Measurements from ENCODE around the gene BAMBI. TPM values are rescaled to one million over a fixed set of nuclear protein-coding genes. Genes with fewer than 3 reads are reported as not detected.

The BAMBI gene, protein sequence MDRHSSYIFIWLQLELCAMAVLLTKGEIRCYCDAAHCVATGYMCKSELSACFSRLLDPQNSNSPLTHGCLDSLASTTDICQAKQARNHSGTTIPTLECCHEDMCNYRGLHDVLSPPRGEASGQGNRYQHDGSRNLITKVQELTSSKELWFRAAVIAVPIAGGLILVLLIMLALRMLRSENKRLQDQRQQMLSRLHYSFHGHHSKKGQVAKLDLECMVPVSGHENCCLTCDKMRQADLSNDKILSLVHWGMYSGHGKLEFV
- total RNA-seq (2013; cell fraction: nucleolus; rRNA removed), result not detected in 2 replicates
- total RNA-seq (2014; rRNA removed), result not detected in 2 replicates
- not detected in 2 replicates for total RNA-seq (2014; rRNA removed; fragmentation: Illumina TruSeq; extraction: Trizol)
- total RNA-seq (2021), result 0.13 and 0.18 TPM in 2 replicates
- 0.17 TPM for polyA plus RNA-seq (2011; ENCODE audit: low read depth)
- 0.10 and 0.12 TPM in 2 replicates for polyA plus RNA-seq (2011; rRNA removed)
- polyA plus RNA-seq (2011; cell fraction: cytosol; rRNA removed), result 0.07 and 0.18 TPM in 2 replicates
- polyA plus RNA-seq (2011; cell fraction: nucleus; rRNA removed), result 0.15 and 0.24 TPM in 2 replicates
- polyA plus RNA-seq (2012), result not detected in 2 replicates
- 0.03 TPM in 1 of 2 replicates, not detected in the other for polyA plus RNA-seq (2014; fragmentation: Illumina TruSeq; extraction: Trizol)
- polyA plus RNA-seq (2014; fragmentation: Nextera tagmentation; extraction: Ambion mirVana), result not detected
- polyA plus RNA-seq (2014; rRNA removed), result 0.05 TPM in 1 of 2 replicates, not detected in the other
- under 1 TPM in 1 of 2 experiments, not detected in 1; 0.06 TPM for polyA plus RNA-seq (2016; fragmentation: Nextera tagmentation; extraction: Ambion mirVana)
- polyA minus RNA-seq (2011; rRNA and poly(A)+ RNA removed), result 0.21 TPM in 1 of 2 replicates, not detected in the other
- not detected in 2 replicates for polyA minus RNA-seq (2011; cell fraction: cytosol; rRNA and poly(A)+ RNA removed)
- not detected in 2 replicates for polyA minus RNA-seq (2011; cell fraction: nucleus; rRNA and poly(A)+ RNA removed)
- percentile 28 among the genes with signal in this experiment for Bru-seq, nascent RNA
- percentile 20 among the genes with signal in this experiment for BruChase-seq, experiment 1, labeled RNA remaining after a 6-hour chase
- percentile 34 among the genes with signal in this experiment for BruChase-seq, experiment 2, labeled RNA remaining after a 2-hour chase
- long read RNA-seq, experiment 1, partial matches to known transcripts, result 0 of 1 reads
- long read RNA-seq, experiment 1, other reads (novel, unspliced or antisense), result 0 of 1 reads
- long read RNA-seq, experiment 2, result 0 reads

DNA sequence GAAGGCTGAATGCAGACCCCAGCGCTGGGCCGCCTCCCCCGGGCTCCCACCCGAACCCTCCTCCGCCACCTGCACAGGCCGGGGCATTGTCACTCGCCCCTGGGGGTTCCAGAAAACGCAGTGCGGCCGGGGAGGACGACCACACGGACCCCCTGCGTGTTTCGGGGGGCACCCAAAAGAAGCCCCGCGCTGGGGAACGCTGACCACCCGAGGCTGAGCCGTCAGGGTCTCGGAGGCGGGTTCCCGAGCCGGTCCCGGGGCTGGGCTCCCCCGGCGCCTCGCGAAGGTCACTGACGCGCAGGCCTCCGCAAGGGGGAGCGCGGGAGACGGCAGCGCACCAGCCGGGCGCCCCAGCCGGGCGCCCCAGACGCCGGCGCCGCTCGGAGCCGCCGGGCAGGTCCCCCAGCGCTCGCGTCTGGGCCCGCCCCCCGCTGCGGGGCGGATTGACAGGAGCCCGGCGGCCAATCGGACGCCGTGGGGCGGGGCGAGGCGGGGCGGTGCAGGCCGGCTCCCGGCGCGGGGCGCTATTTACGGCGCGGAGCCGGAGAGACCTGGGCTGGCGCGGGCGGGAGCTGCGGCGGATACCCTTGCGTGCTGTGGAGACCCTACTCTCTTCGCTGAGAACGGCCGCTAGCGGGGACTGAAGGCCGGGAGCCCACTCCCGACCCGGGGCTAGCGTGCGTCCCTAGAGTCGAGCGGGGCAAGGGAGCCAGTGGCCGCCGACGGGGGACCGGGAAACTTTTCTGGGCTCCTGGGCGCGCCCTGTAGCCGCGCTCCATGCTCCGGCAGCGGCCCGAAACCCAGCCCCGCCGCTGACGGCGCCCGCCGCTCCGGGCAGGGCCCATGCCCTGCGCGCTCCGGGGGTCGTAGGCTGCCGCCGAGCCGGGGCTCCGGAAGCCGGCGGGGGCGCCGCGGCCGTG is at the start of gene BAMBI:
Gene BAMBI (plus strand): TSS at position 554 of the 920 bp plus-strand sequence. CDS start 377 bp downstream, outside the sequence.
- Histone ChIP-seq H4K20me1 (ENCODE audit: control insufficient read depth, insufficient read depth) (no peaks in the 10 kb centered on the region; the same call in 1 of the 2 replicates), H3K27me3 (replicated peaks in 1 of 2; ENCODE audit: control insufficient read depth in 2 of 2, insufficient read depth in 2 of 2, low read length in 1 of 2) (peaks cover 15 to 29% of the 10 kb centered on the region in 2 experiments), H3K27ac (ENCODE audit: control insufficient read depth, insufficient read depth) (no peak within 1 kb of the TSS), H3K9ac (ENCODE audit: control insufficient read depth, insufficient read depth, low read length) (no peak within 1 kb of the TSS), H3K4me3 (peak within 1 kb of the TSS; percentile 5; the same call in 1 of the 2 replicates), H3K36me3 (ENCODE audit: control insufficient read depth in 2 of 2, insufficient read depth in 2 of 2, low read length in 1 of 2) (no peaks in the 10 kb centered on the region), H2AFZ (ENCODE audit: control insufficient read depth, low read depth, low read length) (peak within 1 kb of the TSS; percentile 71), H3K4me1 (ENCODE audit: control insufficient read depth, insufficient read depth, low read length) (no peaks in the 10 kb centered on the region; the same call in 1 of the 2 replicates), H3K9me3 (replicated peaks; ENCODE audit: control insufficient read depth, insufficient read depth, low read length) (no peaks in the 10 kb centered on the region), H3K79me2 (ENCODE audit: control insufficient read depth, insufficient read depth, low read length) (no peaks in the 10 kb centered on the region), H3K4me2 (ENCODE audit: control insufficient read depth, insufficient read depth) (peak within 1 kb of the TSS; percentile 89)
- ATAC-seq (peak; percentile 100), DNase-seq (ENCODE audit: low read depth, low spot score) (no peak), FAIRE-seq (no peak)
- ChIA-PET RAD21 (ENCODE audit: unreplicated experiment) (no interaction called here), POLR2A (no interaction called here), SMC1A (ENCODE audit: uncharacterized antibody, unreplicated experiment) (no interaction called here), CTCF (no interaction called here)
- no TSS peak for BruUV-seq (replicated peaks)
- in situ Hi-C loops (cut with MboI) (no loop called here), intact Hi-C loops (cut with micrococcal nuclease; ENCODE audit: unreplicated experiment) (loop anchor here (5.0 kb wide), 1 partner anchor 315 kb away; no protein-coding TSS in a partner anchor)
- under 1% methylated on average over 69 of the region's 120 CpGs for whole genome bisulfite sequencing (ENCODE audit: insufficient coverage, insufficient replicate concordance, low lambda C conversion rate, missing lambda C conversion rate)
- peak; percentile 54; the same call in 1 of the 2 replicates for TF ChIP-seq RAD21 (IDR thresholded peaks at IDR 0.05; ENCODE audit: insufficient read depth, low read depth, low read length)
- peak; percentile 45; the same call in 1 of the 2 replicates for TF ChIP-seq NR2F1 (conservative IDR thresholded peaks at IDR 0.05)
- no peak for TF ChIP-seq MTA3 (IDR thresholded peaks at IDR 0.05; ENCODE audit: borderline replicate concordance, low read length)
- TF ChIP-seq, protein P1, sequence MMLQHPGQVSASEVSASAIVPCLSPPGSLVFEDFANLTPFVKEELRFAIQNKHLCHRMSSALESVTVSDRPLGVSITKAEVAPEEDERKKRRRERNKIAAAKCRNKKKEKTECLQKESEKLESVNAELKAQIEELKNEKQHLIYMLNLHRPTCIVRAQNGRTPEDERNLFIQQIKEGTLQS (IDR thresholded peaks at IDR 0.05; ENCODE audit: borderline replicate concordance, extremely low read depth, low read depth, low read length), result no peak
- TF ChIP-seq, protein P2, sequence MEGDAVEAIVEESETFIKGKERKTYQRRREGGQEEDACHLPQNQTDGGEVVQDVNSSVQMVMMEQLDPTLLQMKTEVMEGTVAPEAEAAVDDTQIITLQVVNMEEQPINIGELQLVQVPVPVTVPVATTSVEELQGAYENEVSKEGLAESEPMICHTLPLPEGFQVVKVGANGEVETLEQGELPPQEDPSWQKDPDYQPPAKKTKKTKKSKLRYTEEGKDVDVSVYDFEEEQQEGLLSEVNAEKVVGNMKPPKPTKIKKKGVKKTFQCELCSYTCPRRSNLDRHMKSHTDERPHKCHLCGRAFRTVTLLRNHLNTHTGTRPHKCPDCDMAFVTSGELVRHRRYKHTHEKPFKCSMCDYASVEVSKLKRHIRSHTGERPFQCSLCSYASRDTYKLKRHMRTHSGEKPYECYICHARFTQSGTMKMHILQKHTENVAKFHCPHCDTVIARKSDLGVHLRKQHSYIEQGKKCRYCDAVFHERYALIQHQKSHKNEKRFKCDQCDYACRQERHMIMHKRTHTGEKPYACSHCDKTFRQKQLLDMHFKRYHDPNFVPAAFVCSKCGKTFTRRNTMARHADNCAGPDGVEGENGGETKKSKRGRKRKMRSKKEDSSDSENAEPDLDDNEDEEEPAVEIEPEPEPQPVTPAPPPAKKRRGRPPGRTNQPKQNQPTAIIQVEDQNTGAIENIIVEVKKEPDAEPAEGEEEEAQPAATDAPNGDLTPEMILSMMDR (IDR thresholded peaks at IDR 0.05 in 2 of 3, conservative IDR thresholded peaks at IDR 0.05 in 1 of 3; ENCODE audit: control insufficient read depth in 2 of 3, extremely low read depth in 1 of 3, insufficient read depth in 1 of 3, low read depth in 3 of 3, low read length in 3 of 3), result peak; percentile 42 to 67 (median 59)
- peak; percentile 75; the same call in 1 of the 2 replicates for TF ChIP-seq POLR2A (IDR thresholded peaks at IDR 0.05; ENCODE audit: low read depth, low read length)
- TF ChIP-seq LARP7 (IDR thresholded peaks at IDR 0.05), result peak; percentile 45; the same call in 1 of the 2 replicates
- TF ChIP-seq DPF2 (IDR thresholded peaks at IDR 0.05), result peak; percentile 64
- peak; percentile 89 for TF ChIP-seq NFYB (IDR thresholded peaks at IDR 0.05; ENCODE audit: insufficient read depth, low read depth, low read length)
- TF ChIP-seq BACH1 (IDR thresholded peaks at IDR 0.05; ENCODE audit: borderline replicate concordance), result peak; percentile 20; the same call in 1 of the 2 replicates
- TF ChIP-seq, protein P3, sequence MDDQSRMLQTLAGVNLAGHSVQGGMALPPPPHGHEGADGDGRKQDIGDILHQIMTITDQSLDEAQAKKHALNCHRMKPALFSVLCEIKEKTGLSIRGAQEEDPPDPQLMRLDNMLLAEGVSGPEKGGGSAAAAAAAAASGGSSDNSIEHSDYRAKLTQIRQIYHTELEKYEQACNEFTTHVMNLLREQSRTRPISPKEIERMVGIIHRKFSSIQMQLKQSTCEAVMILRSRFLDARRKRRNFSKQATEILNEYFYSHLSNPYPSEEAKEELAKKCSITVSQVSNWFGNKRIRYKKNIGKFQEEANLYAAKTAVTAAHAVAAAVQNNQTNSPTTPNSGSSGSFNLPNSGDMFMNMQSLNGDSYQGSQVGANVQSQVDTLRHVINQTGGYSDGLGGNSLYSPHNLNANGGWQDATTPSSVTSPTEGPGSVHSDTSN (IDR thresholded peaks at IDR 0.05; ENCODE audit: insufficient replicate concordance, low read depth, low read length), result peak; percentile 92
- no peak for TF ChIP-seq HDGF (IDR thresholded peaks at IDR 0.05)
- TF ChIP-seq, protein P4, sequence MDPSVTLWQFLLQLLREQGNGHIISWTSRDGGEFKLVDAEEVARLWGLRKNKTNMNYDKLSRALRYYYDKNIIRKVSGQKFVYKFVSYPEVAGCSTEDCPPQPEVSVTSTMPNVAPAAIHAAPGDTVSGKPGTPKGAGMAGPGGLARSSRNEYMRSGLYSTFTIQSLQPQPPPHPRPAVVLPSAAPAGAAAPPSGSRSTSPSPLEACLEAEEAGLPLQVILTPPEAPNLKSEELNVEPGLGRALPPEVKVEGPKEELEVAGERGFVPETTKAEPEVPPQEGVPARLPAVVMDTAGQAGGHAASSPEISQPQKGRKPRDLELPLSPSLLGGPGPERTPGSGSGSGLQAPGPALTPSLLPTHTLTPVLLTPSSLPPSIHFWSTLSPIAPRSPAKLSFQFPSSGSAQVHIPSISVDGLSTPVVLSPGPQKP (IDR thresholded peaks at IDR 0.05; ENCODE audit: low read depth, low read length), result no peak

Measured in GM12878 (cell line).